GM12874 (cell line): ENCODE measurements around the gene SLC10A2.

Source experiments
- TF ChIP-seq, protein P1 (sequence below): IDR thresholded peaks from 2 replicates; pipeline ENCODE4 v1.5.1; 2011; ENCODE audit warnings: low read depth, mild to moderate bottlenecking, control low read depth, low read length, moderate library complexity; ENCODE audit not compliant: insufficient read depth

The SLC10A2 gene

DNA sequence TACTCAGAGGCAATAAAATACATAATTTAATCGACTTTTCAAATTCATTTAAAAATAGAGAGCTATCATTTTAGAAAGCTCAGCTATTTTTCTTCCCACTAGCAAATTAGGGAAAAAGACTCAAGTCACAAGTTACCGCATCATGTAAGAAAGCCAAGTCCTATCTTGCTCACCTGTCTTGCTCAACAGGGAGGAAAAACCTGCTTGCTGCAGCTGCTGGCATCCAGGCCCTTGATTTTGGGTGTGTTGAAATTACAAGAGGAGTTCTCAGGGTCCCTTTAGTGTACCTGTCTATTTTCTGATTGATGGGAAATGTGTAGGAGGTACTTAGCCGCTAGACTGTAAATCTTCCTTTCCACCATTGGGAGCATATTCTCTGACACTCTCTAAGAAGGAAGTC lies 22.2 kb downstream of the SLC10A2 start:
- TF ChIP-seq, protein P1, sequence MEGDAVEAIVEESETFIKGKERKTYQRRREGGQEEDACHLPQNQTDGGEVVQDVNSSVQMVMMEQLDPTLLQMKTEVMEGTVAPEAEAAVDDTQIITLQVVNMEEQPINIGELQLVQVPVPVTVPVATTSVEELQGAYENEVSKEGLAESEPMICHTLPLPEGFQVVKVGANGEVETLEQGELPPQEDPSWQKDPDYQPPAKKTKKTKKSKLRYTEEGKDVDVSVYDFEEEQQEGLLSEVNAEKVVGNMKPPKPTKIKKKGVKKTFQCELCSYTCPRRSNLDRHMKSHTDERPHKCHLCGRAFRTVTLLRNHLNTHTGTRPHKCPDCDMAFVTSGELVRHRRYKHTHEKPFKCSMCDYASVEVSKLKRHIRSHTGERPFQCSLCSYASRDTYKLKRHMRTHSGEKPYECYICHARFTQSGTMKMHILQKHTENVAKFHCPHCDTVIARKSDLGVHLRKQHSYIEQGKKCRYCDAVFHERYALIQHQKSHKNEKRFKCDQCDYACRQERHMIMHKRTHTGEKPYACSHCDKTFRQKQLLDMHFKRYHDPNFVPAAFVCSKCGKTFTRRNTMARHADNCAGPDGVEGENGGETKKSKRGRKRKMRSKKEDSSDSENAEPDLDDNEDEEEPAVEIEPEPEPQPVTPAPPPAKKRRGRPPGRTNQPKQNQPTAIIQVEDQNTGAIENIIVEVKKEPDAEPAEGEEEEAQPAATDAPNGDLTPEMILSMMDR = no peak

- TF ChIP-seq, protein P1 = no peak
These were observed 26.2 kb downstream of the SLC10A2 start for GRCh38 chr13:103040006-103040405.

DNA sequence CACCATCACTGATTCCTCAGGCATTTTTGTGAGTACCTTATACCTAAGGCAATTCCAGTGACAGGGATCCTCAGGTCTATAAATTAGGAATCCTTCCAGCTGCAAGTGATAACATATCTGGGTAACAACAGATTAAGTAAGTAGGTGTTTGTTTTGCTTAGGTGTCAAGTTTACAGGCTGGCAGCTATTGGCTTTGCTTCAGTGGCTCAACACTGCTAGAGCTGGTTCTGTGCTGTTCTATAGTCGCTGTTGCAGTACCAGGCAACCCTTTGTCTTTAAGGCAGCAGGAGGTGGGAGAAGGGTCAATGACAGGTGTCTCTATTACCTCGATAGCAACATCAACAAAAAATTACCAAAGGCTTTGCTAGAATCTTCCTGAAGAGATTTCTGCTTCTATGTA lies 27.0 kb downstream of the SLC10A2 start:
- TF ChIP-seq, protein P1 = no peak

DNA sequence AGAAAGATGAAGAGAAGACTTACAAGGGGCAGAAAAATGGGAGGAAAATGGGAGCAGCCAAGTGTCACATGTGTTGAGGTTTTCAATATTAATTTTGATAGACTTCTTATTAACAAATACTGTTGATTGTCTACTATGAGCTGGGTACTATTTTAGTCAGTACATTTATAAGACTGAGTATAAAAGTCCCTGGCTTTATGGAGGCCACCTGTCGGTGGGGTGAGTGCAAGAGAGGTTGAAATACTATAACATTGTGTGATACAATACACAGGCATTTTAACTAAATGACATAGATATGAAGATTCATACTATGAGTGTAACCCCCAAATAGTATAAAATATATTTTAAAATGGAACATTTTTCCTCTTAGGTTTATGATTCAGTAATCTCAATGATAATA lies 29.9 kb downstream of the SLC10A2 start:
- TF ChIP-seq, protein P1 = no peak

DNA sequence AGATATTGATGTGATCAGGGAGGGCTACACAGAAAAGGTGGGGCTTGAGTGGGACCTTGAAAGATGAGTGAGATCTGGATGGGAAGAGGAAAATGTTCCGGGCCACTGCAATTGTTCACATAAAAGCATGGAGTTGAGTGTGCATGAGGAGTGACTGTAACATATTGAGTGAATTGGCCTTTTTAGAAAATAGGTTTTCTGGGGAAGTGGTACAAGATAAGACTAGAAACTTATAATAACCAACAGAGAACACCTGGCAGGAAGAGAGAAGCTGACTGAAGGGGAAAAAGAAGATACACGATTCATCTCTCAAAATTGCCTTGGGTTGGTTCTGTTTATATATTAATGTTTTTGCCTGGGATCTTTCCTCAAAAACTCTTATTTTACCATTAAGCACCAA lies 32.2 kb downstream of the SLC10A2 start:
- TF ChIP-seq, protein P1 = no peak

DNA sequence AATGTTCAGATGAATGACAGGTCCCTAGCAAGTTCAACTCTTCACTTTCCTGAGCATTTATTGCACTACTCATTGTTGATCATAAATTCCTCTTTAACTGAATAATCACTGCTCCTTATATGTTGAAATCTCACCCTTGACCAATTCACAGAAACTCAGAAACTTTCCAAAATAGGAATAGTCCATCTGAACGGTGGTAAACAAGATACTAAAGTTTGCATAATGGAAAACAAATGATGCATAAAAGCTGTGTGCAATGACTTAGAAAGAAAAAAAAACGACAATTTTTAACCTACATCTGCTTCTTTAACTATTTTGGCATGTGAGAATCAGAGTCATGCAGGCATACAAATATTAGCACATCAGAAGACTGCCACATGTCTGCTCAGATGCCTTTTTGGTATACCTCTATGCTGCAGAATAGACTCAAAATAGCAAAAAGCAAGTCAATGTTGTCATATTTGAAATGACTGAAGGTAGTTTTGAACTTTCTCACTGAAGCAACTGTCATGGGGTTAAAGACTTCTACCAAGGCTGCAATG lies 34.8 kb downstream of the SLC10A2 start:
- TF ChIP-seq, protein P1 = no peak

DNA sequence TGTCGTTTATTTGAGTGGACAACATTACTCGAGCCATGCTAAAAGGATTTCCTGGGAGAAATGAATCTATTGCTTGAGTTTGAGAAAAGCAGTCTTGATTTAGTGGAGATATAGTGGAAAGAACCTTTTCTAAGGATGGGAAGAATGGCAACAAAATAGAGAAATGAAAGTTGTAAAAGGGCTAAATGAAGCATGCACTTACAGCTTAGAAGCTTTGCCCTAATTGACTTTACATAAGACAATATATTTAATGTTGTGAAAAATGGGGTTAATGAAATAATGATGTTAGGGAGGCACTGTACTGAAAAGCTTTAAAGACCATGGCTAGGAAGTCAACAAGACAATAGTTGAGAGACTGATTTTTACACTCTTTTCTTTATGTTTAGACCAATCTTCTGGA lies 35.4 kb downstream of the SLC10A2 start:
- TF ChIP-seq, protein P1 = no peak
